Stimulated activated CD4-positive, alpha-beta T cell treated with anti-CD3 and anti-CD28 coated beads, Interleukin-15, amount 100 ng/mL, for 1 hour (primary cell): ENCODE results near the gene OR11A1.
"Not testable (repeated sequence)": the region's sequence is repeated elsewhere in the genome, so short reads cannot be mapped to it uniquely, and the experiment has no call there.

Experiments
- DNase-seq, 2 donors: peaks; one replicate each; pipeline ENCODE4 v3.0.0-alpha.2; 2020; ENCODE audit warnings: low read depth in 1 of 2, low spot score in 1 of 2

OR11A1 gene

GRCh38 chr6:29479560-29479959, 22.7 kb upstream of the OR11A1 start:
- no peak for DNase-seq

GRCh38 chr6:29478740-29479139, 21.9 kb upstream of the OR11A1 start:
- DNase-seq, result no peak

- DNase-seq, result no peak
These were observed 21.1 kb upstream of the OR11A1 start for GRCh38 chr6:29477923-29478450.

GRCh38 chr6:29474996-29475395, 18.1 kb upstream of the OR11A1 start:
- no peak for DNase-seq

GRCh38 chr6:29466241-29466640, 9.4 kb upstream of the OR11A1 start:
- no peak for DNase-seq

GRCh38 chr6:29465801-29466200, 8.9 kb upstream of the OR11A1 start:
- DNase-seq, result no peak

GRCh38 chr6:29465279-29465678, 8.4 kb upstream of the OR11A1 start:
- DNase-seq, result no peak

- DNase-seq, result no peak
These were observed 5.2 kb upstream of the OR11A1 start for GRCh38 chr6:29462022-29462421.

GRCh38 chr6:29461021-29461814, 4.3 kb upstream of the OR11A1 start:
- no peak for DNase-seq

- no peak for DNase-seq
These were observed 5.2 kb downstream of the OR11A1 start for GRCh38 chr6:29451471-29452193.

- DNase-seq, result no peak
These were observed 9.2 kb downstream of the OR11A1 start for GRCh38 chr6:29447670-29448069.

- DNase-seq, result not testable (repeated sequence)
These were observed 12.8 kb downstream of the OR11A1 start for GRCh38 chr6:29444031-29444430.

GRCh38 chr6:29442719-29443118, 14.2 kb downstream of the OR11A1 start:
- DNase-seq, result no peak

- DNase-seq, result no peak
These were observed 17.9 kb downstream of the OR11A1 start, which contains the start of gene OR10C1 for GRCh38 chr6:29439006-29439405. TSS of gene OR10C1 (plus strand) at chr6:29439306. CDS start at chr6:29440016, 710 bp downstream.

GRCh38 chr6:29436730-29437129, 20.1 kb downstream of the OR11A1 start:
- DNase-seq, result not testable (repeated sequence)

- DNase-seq, result no peak
These were observed 30.2 kb downstream of the OR11A1 start for GRCh38 chr6:29426654-29427053.

GRCh38 chr6:29425075-29425474, 31.8 kb downstream of the OR11A1 start:
- no peak for DNase-seq

- DNase-seq, result no peak
These were observed 32.3 kb downstream of the OR11A1 start for GRCh38 chr6:29424575-29424974.

- no peak for DNase-seq
These were observed 32.7 kb downstream of the OR11A1 start for GRCh38 chr6:29424168-29424567.

- no peak for DNase-seq
These were observed 37.4 kb downstream of the OR11A1 start for GRCh38 chr6:29419516-29419915.

- no peak for DNase-seq
These were observed 42.3 kb downstream of the OR11A1 start, which contains the start of gene OR12D1 for GRCh38 chr6:29414588-29414987. TSS of gene OR12D1 (plus strand) at chr6:29414928.

- DNase-seq, result no peak
These were observed 53.1 kb downstream of the OR11A1 start for GRCh38 chr6:29403801-29404200.
